ENCODE results near the gene DPH7. TPM values are rescaled to one million over a fixed set of nuclear protein-coding genes. Genes with fewer than 3 reads are reported as not detected.
"Not testable (repeated sequence)": the region's sequence is repeated elsewhere in the genome, so short reads cannot be mapped to it uniquely, and the experiment has no call there.

DPH7 gene
- total RNA-seq, 1 experiment from 2014 or later, result 27.5 TPM

GRCh38 chr9:137519553-137519952 is 59.2 kb downstream of the DPH7 start:
- H3K79me2 ChIP-seq (ENCODE audit: low read length), result no peaks in the 10 kb centered on the region
- no peaks in the 10 kb centered on the region for H3K4me1 ChIP-seq (ENCODE audit: low read length)
- no peak overlapping the region for H3K4me2 ChIP-seq (ENCODE audit: low read depth, low read length, poor library complexity, severe bottlenecking)
- no peak overlapping the region for H3K27ac ChIP-seq (ENCODE audit: low read length)
- no peaks in the 10 kb centered on the region for H3K36me3 ChIP-seq (ENCODE audit: insufficient read depth, low read length)
- no peaks in the 10 kb centered on the region for H3K27me3 ChIP-seq (ENCODE audit: low read length)
- no peak for DNase-seq
- no peak overlapping the region for H3K4me3 ChIP-seq (ENCODE audit: low read length)
- H3K9me2 ChIP-seq (replicated peaks; ENCODE audit: insufficient read depth, low read length), result no peaks in the 10 kb centered on the region
- no peaks in the 10 kb centered on the region for H3K9me3 ChIP-seq (ENCODE audit: low read length)
- no peak overlapping the region for H3K9ac ChIP-seq (ENCODE audit: low read length)
- no peaks in the 10 kb centered on the region for H4K20me1 ChIP-seq (ENCODE audit: insufficient read depth, low read depth, low read length)
- no peak overlapping the region for H2AFZ ChIP-seq (ENCODE audit: low read length)

- H4K20me1 ChIP-seq (ENCODE audit: insufficient read depth, low read depth, low read length); H3K79me2 ChIP-seq (ENCODE audit: low read length); H3K4me3 ChIP-seq (ENCODE audit: low read length); H3K9me3 ChIP-seq (ENCODE audit: low read length); H3K9me2 ChIP-seq (replicated peaks; ENCODE audit: insufficient read depth, low read length); H3K4me2 ChIP-seq (ENCODE audit: low read depth, low read length, poor library complexity, severe bottlenecking); H3K9ac ChIP-seq (ENCODE audit: low read length); H3K27ac ChIP-seq (ENCODE audit: low read length); H3K27me3 ChIP-seq (ENCODE audit: low read length); DNase-seq; H2AFZ ChIP-seq (ENCODE audit: low read length); H3K4me1 ChIP-seq (ENCODE audit: low read length); H3K36me3 ChIP-seq (ENCODE audit: insufficient read depth, low read length): not testable (repeated sequence)
Measured at GRCh38 chr9:137518661-137519459, 59.9 kb downstream of the DPH7 start.

- H3K9me3 ChIP-seq (ENCODE audit: low read length), result no peaks in the 10 kb centered on the region
- H3K4me1 ChIP-seq (ENCODE audit: low read length), result no peaks in the 10 kb centered on the region
- no peak overlapping the region for H3K4me2 ChIP-seq (ENCODE audit: low read depth, low read length, poor library complexity, severe bottlenecking)
- H3K9ac ChIP-seq (ENCODE audit: low read length), result no peak overlapping the region
- no peaks in the 10 kb centered on the region for H3K79me2 ChIP-seq (ENCODE audit: low read length)
- no peak for DNase-seq
- no peaks in the 10 kb centered on the region for H3K36me3 ChIP-seq (ENCODE audit: insufficient read depth, low read length)
- H4K20me1 ChIP-seq (ENCODE audit: insufficient read depth, low read depth, low read length), result no peaks in the 10 kb centered on the region
- H3K27ac ChIP-seq (ENCODE audit: low read length), result no peak overlapping the region
- no peaks in the 10 kb centered on the region for H3K27me3 ChIP-seq (ENCODE audit: low read length)
- H3K9me2 ChIP-seq (replicated peaks; ENCODE audit: insufficient read depth, low read length), result no peaks in the 10 kb centered on the region
- no peak overlapping the region for H3K4me3 ChIP-seq (ENCODE audit: low read length)
- H2AFZ ChIP-seq (ENCODE audit: low read length), result no peak overlapping the region
Measured at GRCh38 chr9:137516144-137516917, 62.4 kb downstream of the DPH7 start.

GRCh38 chr9:137515338-137515724 is 63.4 kb downstream of the DPH7 start:
- no peak for DNase-seq
- Histone ChIP-seq H3K27me3 (ENCODE audit: low read length) (no peaks in the 10 kb centered on the region), H4K20me1 (ENCODE audit: insufficient read depth, low read depth, low read length) (no peaks in the 10 kb centered on the region), H3K79me2 (ENCODE audit: low read length) (no peaks in the 10 kb centered on the region), H3K27ac (ENCODE audit: low read length) (no peak overlapping the region), H3K4me2 (ENCODE audit: low read depth, low read length, poor library complexity, severe bottlenecking) (no peak overlapping the region), H3K4me3 (ENCODE audit: low read length) (no peak overlapping the region), H3K9me2 (replicated peaks; ENCODE audit: insufficient read depth, low read length) (no peaks in the 10 kb centered on the region), H3K9ac (ENCODE audit: low read length) (no peak overlapping the region), H3K4me1 (ENCODE audit: low read length) (no peaks in the 10 kb centered on the region), H2AFZ (ENCODE audit: low read length) (no peak overlapping the region), H3K36me3 (ENCODE audit: insufficient read depth, low read length) (no peaks in the 10 kb centered on the region), H3K9me3 (ENCODE audit: low read length) (no peaks in the 10 kb centered on the region)

- no peaks in the 10 kb centered on the region for H3K9me2 ChIP-seq (replicated peaks; ENCODE audit: insufficient read depth, low read length)
- H3K27ac ChIP-seq (ENCODE audit: low read length), result no peak overlapping the region
- H3K79me2 ChIP-seq (ENCODE audit: low read length), result no peaks in the 10 kb centered on the region
- no peak overlapping the region for H3K4me3 ChIP-seq (ENCODE audit: low read length)
- no peak for DNase-seq
- no peaks in the 10 kb centered on the region for H4K20me1 ChIP-seq (ENCODE audit: insufficient read depth, low read depth, low read length)
- no peak overlapping the region for H3K4me2 ChIP-seq (ENCODE audit: low read depth, low read length, poor library complexity, severe bottlenecking)
- H2AFZ ChIP-seq (ENCODE audit: low read length), result no peak overlapping the region
- no peaks in the 10 kb centered on the region for H3K9me3 ChIP-seq (ENCODE audit: low read length)
- H3K4me1 ChIP-seq (ENCODE audit: low read length), result no peaks in the 10 kb centered on the region
- no peaks in the 10 kb centered on the region for H3K27me3 ChIP-seq (ENCODE audit: low read length)
- H3K36me3 ChIP-seq (ENCODE audit: insufficient read depth, low read length), result no peaks in the 10 kb centered on the region
- no peak overlapping the region for H3K9ac ChIP-seq (ENCODE audit: low read length)
Measured at GRCh38 chr9:137514691-137515337, 63.9 kb downstream of the DPH7 start.

GRCh38 chr9:137513801-137514570 is 64.7 kb downstream of the DPH7 start:
- H3K4me3 ChIP-seq (ENCODE audit: low read length); H3K9me2 ChIP-seq (replicated peaks; ENCODE audit: insufficient read depth, low read length); H3K27me3 ChIP-seq (ENCODE audit: low read length); H3K9ac ChIP-seq (ENCODE audit: low read length); DNase-seq; H3K79me2 ChIP-seq (ENCODE audit: low read length); H4K20me1 ChIP-seq (ENCODE audit: insufficient read depth, low read depth, low read length); H3K27ac ChIP-seq (ENCODE audit: low read length); H3K4me1 ChIP-seq (ENCODE audit: low read length); H3K9me3 ChIP-seq (ENCODE audit: low read length); H3K36me3 ChIP-seq (ENCODE audit: insufficient read depth, low read length); H3K4me2 ChIP-seq (ENCODE audit: low read depth, low read length, poor library complexity, severe bottlenecking); H2AFZ ChIP-seq (ENCODE audit: low read length): not testable (repeated sequence)

- H3K27me3 ChIP-seq (ENCODE audit: low read length); H3K36me3 ChIP-seq (ENCODE audit: insufficient read depth, low read length); H3K4me2 ChIP-seq (ENCODE audit: low read depth, low read length, poor library complexity, severe bottlenecking); H4K20me1 ChIP-seq (ENCODE audit: insufficient read depth, low read depth, low read length); H3K9me3 ChIP-seq (ENCODE audit: low read length); H3K9ac ChIP-seq (ENCODE audit: low read length); H3K4me1 ChIP-seq (ENCODE audit: low read length); DNase-seq; H3K9me2 ChIP-seq (replicated peaks; ENCODE audit: insufficient read depth, low read length); H2AFZ ChIP-seq (ENCODE audit: low read length); H3K27ac ChIP-seq (ENCODE audit: low read length); H3K79me2 ChIP-seq (ENCODE audit: low read length); H3K4me3 ChIP-seq (ENCODE audit: low read length): not testable (repeated sequence)
Measured at GRCh38 chr9:137513136-137513535, 65.6 kb downstream of the DPH7 start.

Data from Karpas-422 (cell line).